Stimulated activated CD4-positive, alpha-beta T cell treated with anti-CD3 and anti-CD28 coated beads, TNF-alpha, amount 100 ng/mL, for 1 hour (primary cell): ENCODE data around the gene LCE1E.

Experiments
- DNase-seq, 3 donors: peaks; one replicate each; pipeline ENCODE4 v3.0.0-alpha.2; 2020; ENCODE audit warnings: low read depth in 3 of 3, low spot score in 1 of 3

Gene LCE1E

GRCh38 chr1:152786077-152786476 is at the start of gene LCE1E:
LCE1E (plus strand) TSS chr1:152786257; CDS start chr1:152787300, 1,043 bp downstream.
- DNase-seq = no peak

DNA sequence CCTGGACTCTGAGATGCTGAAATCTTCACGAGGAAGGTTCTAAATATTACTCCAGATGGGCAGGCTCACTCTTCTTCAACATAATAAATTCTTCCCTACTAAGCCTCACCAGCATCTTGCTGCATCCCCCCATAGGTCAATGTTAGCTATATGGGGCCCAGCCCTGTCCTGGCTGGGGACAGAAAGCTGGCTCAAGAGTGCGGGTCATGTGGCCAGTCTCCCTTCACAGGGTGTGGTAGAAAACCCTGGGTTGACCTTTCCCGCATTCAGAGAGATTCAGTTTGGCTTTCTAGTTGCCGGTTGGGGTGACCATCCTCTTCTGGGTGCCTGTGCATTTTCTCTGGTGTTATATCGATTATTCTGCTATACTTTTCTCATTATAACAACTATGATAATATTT is 48.1 kb upstream of the LCE1E start:
- no peak for DNase-seq

GRCh38 chr1:152739841-152740240 is 46.2 kb upstream of the LCE1E start:
- no peak for DNase-seq

GRCh38 chr1:152741656-152742055 is 44.4 kb upstream of the LCE1E start:
- DNase-seq = no peak

DNA sequence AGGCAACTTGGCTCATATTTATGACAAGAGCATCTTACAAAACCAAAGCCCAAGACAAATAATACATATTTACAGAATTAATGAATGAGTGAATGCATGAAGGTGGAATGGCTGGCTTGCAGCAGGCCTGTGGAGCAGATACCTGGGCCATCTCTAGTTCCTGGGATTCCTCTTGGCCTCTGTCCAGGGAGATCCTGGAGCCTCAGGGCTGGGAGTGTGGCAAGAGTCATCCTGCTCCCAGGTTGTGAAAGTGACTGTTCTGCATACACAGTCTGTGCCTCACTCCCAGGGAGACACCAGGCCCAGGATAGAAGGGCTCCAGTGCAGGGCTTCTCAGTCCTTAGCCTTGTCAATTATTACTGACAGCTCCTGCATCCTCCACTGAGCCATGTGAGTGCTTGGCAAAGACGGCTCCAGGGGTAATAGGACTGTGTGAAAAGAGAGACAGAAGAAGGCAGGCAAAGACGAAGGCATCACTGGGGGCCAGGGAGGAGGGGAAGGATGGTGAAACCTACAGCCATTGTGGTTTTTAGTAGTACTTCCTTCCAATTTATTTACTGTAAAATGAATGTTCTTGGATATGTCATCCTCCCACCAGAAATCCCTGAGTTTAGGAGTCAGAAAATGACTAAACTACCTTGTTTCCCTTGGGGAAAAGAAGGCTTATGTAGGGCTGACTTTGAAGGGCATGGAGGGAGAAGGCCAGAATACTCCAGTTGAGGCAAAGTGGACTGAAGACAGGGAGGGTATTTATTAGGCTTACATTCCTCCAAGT is 42.5 kb upstream of the LCE1E start:
- DNase-seq = no peak

DNA sequence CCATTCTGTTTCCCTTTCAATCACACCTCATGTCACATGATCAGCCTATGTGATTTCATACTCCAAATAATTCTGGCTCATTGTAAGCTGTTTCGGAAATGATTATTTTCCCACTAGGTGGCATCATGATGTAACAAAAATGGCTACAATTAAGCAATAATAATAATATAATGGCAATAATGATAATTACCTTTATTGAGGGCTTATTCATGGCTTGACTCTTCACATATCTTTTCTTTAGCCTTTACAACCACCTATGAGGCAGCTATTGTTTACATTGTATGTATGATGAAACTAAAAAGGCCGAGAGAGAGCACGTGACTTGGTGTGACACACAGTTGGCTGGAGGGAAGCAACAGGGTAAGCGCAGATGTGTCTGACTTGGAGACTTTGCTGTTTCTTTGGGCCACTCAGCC is 40.8 kb upstream of the LCE1E start:
- DNase-seq = no peak

- no peak for DNase-seq
Measured at GRCh38 chr1:152745765-152746444, 40.2 kb upstream of the LCE1E start.

- no peak for DNase-seq
Measured at GRCh38 chr1:152747831-152748230, 38.2 kb upstream of the LCE1E start.

- DNase-seq = no peak
Measured at GRCh38 chr1:152752225-152752624, 33.8 kb upstream of the LCE1E start.

- no peak for DNase-seq
Measured at GRCh38 chr1:152753586-152753985, 32.5 kb upstream of the LCE1E start.

DNA sequence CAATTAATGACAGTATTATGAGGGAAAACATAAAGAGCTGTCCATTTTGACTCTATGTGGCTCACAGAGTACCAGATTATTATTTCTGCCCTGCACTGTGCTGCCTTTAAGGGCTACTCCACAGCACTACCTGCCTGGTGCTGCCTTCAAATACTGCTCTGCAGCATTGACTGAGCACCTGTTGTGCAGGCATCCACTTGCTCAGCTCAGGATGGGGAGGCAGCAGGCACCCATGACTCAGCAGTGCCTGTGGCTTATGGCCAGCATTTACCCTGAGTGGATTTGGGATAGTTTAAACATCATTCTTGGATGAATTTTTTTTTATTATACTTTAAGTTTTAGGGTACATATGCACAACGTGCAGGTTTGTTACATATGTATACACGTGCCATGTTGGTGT is 29.2 kb upstream of the LCE1E start:
- DNase-seq = no peak

DNA sequence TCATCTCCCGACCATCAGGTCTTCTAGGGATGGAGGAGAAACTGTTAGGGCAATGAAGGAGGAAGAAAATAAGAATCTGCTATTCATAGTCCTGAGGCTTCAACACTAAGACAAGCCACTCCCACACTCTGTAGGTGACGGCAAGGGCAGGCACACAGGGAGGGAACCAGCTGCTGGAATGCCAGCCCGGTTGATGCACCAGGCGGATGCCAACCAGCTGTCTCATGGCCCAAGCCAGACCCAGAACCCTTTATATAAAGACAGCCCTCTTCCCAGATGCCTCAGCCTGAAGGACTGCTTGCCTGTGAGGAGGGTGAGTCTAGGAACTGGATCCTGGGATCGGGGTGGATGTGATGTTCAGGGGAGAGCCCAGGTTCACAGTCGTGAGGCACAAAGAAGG is 28.3 kb upstream of the LCE1E start, which contains the start of gene KPRP:
TSS of gene KPRP (plus strand) at position 279 of the 400 bp plus-strand sequence. CDS start 1,564 bp downstream, outside the sequence.
- DNase-seq = no peak

DNA sequence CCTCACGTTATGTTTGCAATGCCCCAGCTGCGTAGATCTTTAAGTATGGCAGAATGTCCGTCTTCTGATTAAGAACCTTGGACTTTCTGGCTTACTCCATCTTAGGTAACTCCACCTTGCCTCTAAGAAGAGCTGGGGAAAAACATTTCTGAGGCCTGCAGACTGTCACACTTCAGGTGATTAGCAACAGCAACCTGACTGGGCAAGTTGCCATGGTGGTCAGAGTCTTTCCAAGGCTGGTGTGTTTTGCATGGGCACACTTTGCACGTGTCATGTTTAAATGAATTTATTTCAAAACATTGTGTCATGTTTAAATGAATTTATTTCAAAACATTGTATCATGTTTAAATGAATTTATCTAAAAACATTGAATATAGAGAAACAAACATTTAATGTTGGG is 27.4 kb upstream of the LCE1E start:
- no peak for DNase-seq

DNA sequence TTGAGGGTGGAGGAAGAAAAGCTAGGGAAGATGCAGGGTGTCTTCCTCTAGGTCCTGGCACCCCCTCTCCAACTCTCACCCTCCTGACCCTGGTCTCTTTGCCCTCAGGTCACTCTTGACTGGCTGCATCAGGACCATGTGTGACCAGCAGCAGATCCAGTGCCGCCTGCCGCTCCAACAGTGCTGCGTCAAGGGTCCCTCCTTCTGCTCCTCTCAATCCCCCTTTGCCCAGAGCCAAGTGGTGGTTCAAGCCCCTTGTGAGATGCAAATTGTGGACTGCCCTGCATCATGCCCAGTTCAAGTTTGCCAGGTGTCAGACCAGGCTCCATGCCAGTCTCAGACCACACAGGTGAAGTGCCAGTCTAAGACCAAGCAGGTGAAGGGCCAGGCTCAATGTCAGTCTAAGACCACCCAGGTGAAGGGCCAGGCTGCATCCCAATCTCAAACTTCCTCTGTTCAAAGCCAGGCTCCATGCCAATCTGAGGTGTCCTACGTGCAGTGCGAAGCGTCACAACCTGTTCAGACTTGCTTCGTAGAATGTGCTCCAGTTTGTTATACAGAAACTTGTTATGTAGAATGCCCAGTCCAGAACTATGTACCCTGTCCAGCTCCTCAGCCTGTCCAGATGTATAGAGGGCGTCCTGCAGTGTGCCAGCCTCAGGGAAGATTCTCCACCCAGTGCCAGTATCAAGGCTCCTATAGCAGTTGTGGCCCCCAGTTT is 26.4 kb upstream of the LCE1E start:
- no peak for DNase-seq

DNA sequence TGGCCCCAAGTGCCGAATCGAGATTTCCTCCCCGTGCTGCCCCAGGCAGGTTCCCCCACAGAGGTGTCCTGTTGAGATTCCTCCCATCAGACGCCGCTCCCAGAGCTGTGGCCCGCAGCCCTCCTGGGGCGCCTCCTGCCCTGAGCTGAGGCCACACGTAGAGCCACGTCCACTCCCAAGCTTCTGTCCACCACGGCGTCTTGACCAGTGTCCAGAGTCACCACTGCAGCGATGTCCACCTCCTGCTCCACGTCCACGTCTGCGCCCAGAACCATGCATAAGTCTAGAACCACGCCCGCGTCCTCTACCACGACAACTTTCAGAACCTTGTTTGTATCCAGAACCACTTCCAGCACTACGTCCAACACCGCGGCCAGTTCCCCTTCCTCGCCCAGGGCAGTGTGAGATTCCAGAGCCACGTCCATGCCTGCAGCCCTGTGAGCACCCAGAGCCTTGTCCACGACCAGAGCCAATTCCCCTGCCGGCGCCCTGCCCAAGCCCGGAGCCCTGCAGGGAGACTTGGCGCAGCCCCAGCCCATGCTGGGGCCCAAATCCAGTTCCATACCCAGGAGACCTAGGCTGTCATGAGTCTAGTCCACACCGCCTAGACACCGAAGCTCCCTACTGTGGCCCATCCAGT is 25.4 kb upstream of the LCE1E start:
- DNase-seq = no peak

GRCh38 chr1:152761609-152762213 is 24.3 kb upstream of the LCE1E start:
- no peak for DNase-seq

GRCh38 chr1:152768847-152769533 is 17.1 kb upstream of the LCE1E start:
- no peak for DNase-seq

DNA sequence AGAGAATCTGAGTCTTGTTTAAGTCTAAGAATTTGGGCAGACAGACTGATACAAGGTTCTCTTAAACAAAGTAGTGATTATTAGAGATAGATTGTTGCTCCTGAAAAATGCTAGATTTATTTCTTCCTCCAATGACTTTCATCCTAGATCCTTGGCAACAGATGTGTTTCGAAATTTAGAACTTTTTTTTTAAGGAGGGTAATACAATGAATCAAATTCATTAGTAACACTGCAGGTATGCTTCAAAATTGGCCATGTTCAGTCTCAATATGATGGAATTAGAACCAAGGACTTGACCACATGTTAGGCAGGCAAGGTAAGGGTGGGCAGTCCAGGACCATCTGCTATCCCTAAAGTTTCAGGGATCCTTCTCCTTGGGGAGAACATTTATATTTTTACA is 15.6 kb upstream of the LCE1E start:
- DNase-seq = no peak

DNA sequence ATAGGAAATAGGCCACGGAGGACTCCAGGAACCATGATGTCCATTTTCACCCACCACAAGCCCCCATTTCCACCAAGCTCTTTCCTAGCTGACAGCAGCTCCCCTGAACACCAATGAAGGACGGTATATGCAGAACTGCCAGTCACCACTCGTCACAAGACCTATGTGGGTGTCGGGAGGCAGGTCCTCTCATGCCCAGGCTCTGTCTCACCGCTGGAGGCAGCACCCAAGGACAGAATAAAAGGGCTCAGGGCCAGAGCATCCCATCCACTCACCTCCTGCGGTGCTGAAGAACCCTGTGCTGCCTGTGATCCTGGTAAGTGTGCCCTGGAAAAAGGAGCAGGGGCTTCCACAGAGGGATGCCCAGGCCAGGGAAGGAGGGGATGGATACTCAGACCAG is 11.2 kb upstream of the LCE1E start, which contains the start of gene LCE1F:
TSS of gene LCE1F (plus strand) at position 266 of the 400 bp plus-strand sequence. CDS start 1,232 bp downstream, outside the sequence.
- DNase-seq = no peak

DNA sequence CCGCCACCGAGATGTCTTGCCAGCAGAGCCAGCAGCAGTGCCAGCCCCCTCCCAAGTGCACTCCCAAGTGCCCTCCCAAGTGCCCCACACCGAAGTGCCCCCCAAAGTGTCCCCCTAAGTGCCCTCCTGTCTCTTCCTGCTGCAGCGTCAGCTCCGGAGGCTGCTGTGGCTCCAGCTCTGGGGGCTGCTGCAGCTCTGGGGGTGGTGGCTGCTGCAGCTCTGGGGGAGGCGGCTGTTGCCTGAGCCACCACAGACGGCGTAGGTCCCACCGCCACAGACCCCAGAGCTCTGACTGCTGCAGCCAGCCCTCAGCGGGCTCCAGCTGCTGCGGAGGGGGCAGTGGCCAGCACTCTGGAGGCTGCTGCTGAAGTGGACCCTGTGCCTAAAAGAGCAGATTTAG is 9.7 kb upstream of the LCE1E start:
- no peak for DNase-seq
